ENCODE results near the gene AMN.

Gene AMN

GRCh38 chr14:102980409-102980810 lies 57.9 kb downstream of the AMN start:
- Histone ChIP-seq H3K27ac (no peak overlapping the region), H3K4me3 (no peak overlapping the region)
